Caco-2 (cell line): ENCODE data around the gene TMC2. TPM values are rescaled to one million over a fixed set of nuclear protein-coding genes. Genes with fewer than 3 reads are reported as not detected.

Experiments used
- BruUV-seq: library from RNA; stranded (reverse); fragments of 400-500 nt; replicated peaks from 2 replicates; lab custom pipeline; 2021; lab: Mats Ljungman, UMichigan
- CTCF ChIA-PET: fragments of 300-600 bp; sonication (Branson Sonifier 250); formaldehyde crosslinking; loops from one replicate; lab custom pipeline; 2022; ENCODE audit warnings: antibody characterized with exemption; lab: Charles Lee
- POLR2A ChIA-PET: fragments of 300-600 bp; sonication (Branson Sonifier 250); formaldehyde crosslinking; loops from one replicate; lab custom pipeline; 2022; ENCODE audit warnings: antibody characterized with exemption; lab: Charles Lee
- DNase-seq, 2 experiments: peaks; one replicate each; pipeline versions ENCODE4 v3.0.0 to v3.0.0-alpha.2; 2020 to 2022
- H3K27me3 ChIP-seq: replicated peaks from 2 replicates; pipeline ENCODE4 v1.6.0; 2011; ENCODE audit warnings: low read length; ENCODE audit not compliant: control insufficient read depth, insufficient read depth
- H3K36me3 ChIP-seq: 2 replicates; pipeline ENCODE4 v1.5.1; 2011; ENCODE audit warnings: low read length; ENCODE audit not compliant: control insufficient read depth, insufficient read depth
- H3K4me1 ChIP-seq: fragments of 250-450 bp; sonication (Bioruptor Pico); 2 replicates; pipeline ENCODE4 v1.5.1; 2020; ENCODE audit warnings: mild to moderate bottlenecking
- H3K4me3 ChIP-seq: 2 replicates; pipeline ENCODE4 v1.5.1; 2011; ENCODE audit warnings: low read depth, mild to moderate bottlenecking, control low read depth, low read length
- H3K9me3 ChIP-seq: fragments of 250-450 bp; sonication (Bioruptor Pico); 2 replicates; pipeline ENCODE4 v1.5.1; 2020; ENCODE audit warnings: mild to moderate bottlenecking, moderate library complexity
- H3K27ac Mint-ChIP-seq: one replicate; pipeline ENCODE4 v1.8.0; 2022; ENCODE audit warnings: mixed read lengths; ENCODE audit not compliant: unreplicated experiment
- H3K27me3 Mint-ChIP-seq: one replicate; pipeline ENCODE4 v1.8.0; 2022; ENCODE audit warnings: mixed read lengths; ENCODE audit not compliant: insufficient read depth, unreplicated experiment
- H3K36me3 Mint-ChIP-seq: one replicate; pipeline ENCODE4 v1.8.0; 2022; ENCODE audit warnings: mild to moderate bottlenecking, mixed read lengths; ENCODE audit not compliant: insufficient read depth, unreplicated experiment
- H3K4me1 Mint-ChIP-seq: one replicate; pipeline ENCODE4 v1.8.0; 2022; ENCODE audit warnings: low read depth, mixed read lengths; ENCODE audit not compliant: unreplicated experiment
- H3K4me3 Mint-ChIP-seq: one replicate; pipeline ENCODE4 v1.8.0; 2022; ENCODE audit warnings: mild to moderate bottlenecking, moderate library complexity, mixed read lengths; ENCODE audit not compliant: unreplicated experiment
- H3K9me3 Mint-ChIP-seq: one replicate; pipeline ENCODE4 v1.8.0; 2022; ENCODE audit warnings: mixed read lengths; ENCODE audit not compliant: unreplicated experiment
- CTCF ChIP-seq, 2 experiments: fragments of 200-600 bp in 1 of 2; IDR thresholded peaks; 1 replicate in 1 of 2; 2 replicates in 1 of 2; pipeline versions ENCODE4 v1.5.1 to v1.8.0; 2011 to 2022; ENCODE audit warnings: antibody characterized with exemption in 1 of 2, control low read depth in 1 of 2, inconsistent platforms in 1 of 2, low read depth in 1 of 2, low read length in 1 of 2, mild to moderate bottlenecking in 1 of 2, moderate library complexity in 1 of 2; ENCODE audit not compliant: insufficient read depth in 1 of 2, severe bottlenecking in 1 of 2, unreplicated experiment in 1 of 2
- intact Hi-C: fragments of 100-400 bp; cut with micrococcal nuclease; formaldehyde crosslinking; loops from one replicate; pipeline ENCODE4 v1.10.0; 2022; ENCODE audit not compliant: unreplicated experiment
- total RNA-seq: library from RNA; stranded (reverse); gene quantifications from 2 replicates; pipeline ENCODE4 v1.2.3, GENCODE V29; 2022

Gene TMC2
- total RNA-seq, 1 experiment from 2014 or later = not detected

- POLR2A ChIA-PET = interaction anchor here (0.6 to 2.7 kb wide), 9 partner anchors 11 to 600 kb away, joined by 3 to 25 read pairs (median 4); partner anchors contain the start of genes EBF4, IDH3B and SNRPB
- Mint-ChIP-seq H3K4me1 (peaks cover 7% of the 10 kb centered on the region), H3K4me3 (peak overlapping the region; percentile 90), H3K9me3 (no peaks in the 10 kb centered on the region), H3K27ac (peak overlapping the region; percentile 72), H3K36me3 (peaks cover 65% of the 10 kb centered on the region), H3K27me3 (no peaks in the 10 kb centered on the region)
- Histone ChIP-seq H3K36me3 (peaks cover 23% of the 10 kb centered on the region), H3K4me3 (peak overlapping the region; percentile 99), H3K27me3 (no peaks in the 10 kb centered on the region), H3K4me1 (peaks cover 12% of the 10 kb centered on the region), H3K9me3 (no peaks in the 10 kb centered on the region)
- intact Hi-C loops = loop anchor here (1.0 to 5.0 kb wide), 2 partner anchors 11 to 146 kb away; partner anchors contain the start of genes IDH3B and ZNF343
- BruUV-seq = TSS peak; percentile 44
- TF ChIP-seq CTCF (IDR thresholded peaks at IDR 0.05; ENCODE audit: insufficient read depth in 1 of 2, low read depth in 1 of 2, low read length in 1 of 2, severe bottlenecking in 1 of 2, unreplicated experiment in 1 of 2) = no peak
- CTCF ChIA-PET = interaction anchor here (0.6 to 1.4 kb wide), 5 partner anchors 11 to 225 kb away, joined by 3 to 12 read pairs (median 3); partner anchors contain the start of gene IDH3B
- DNase-seq = no peak
Observed at GRCh38 chr20:2652724-2653555, 116.6 kb downstream of the TMC2 start.

GRCh38 chr20:2653556-2654383 lies 117.4 kb downstream of the TMC2 start:
- Histone ChIP-seq H3K4me1 (peaks cover 12% of the 10 kb centered on the region), H3K36me3 (peaks cover 23% of the 10 kb centered on the region), H3K4me3 (peak overlapping the region; percentile 99), H3K27me3 (no peaks in the 10 kb centered on the region), H3K9me3 (no peaks in the 10 kb centered on the region)
- ChIA-PET CTCF (no interaction called here), POLR2A (interaction anchor here (1.0 to 2.7 kb wide), 2 partner anchors 10 kb away, joined by 3 to 25 read pairs; partner anchors contain the start of gene IDH3B)
- no peaks in the 10 kb centered on the region for H3K9me3 Mint-ChIP-seq
- H3K4me3 Mint-ChIP-seq = peak overlapping the region; percentile 90
- intact Hi-C loops = loop anchor here (5.0 kb wide), 1 partner anchor 146 kb away; the partner anchor contains the start of gene ZNF343
- no TSS peak for BruUV-seq
- H3K36me3 Mint-ChIP-seq = peaks cover 73% of the 10 kb centered on the region
- TF ChIP-seq CTCF (IDR thresholded peaks at IDR 0.05; ENCODE audit: insufficient read depth in 1 of 2, low read depth in 1 of 2, low read length in 1 of 2, severe bottlenecking in 1 of 2, unreplicated experiment in 1 of 2) = no peak
- no peak for DNase-seq
- H3K27me3 Mint-ChIP-seq = no peaks in the 10 kb centered on the region
- H3K27ac Mint-ChIP-seq = peak overlapping the region; percentile 72
- peaks cover 7% of the 10 kb centered on the region for H3K4me1 Mint-ChIP-seq

- Mint-ChIP-seq H3K9me3 (no peaks in the 10 kb centered on the region), H3K4me1 (peaks cover 7% of the 10 kb centered on the region), H3K27me3 (no peaks in the 10 kb centered on the region), H3K27ac (peak overlapping the region; percentile 58), H3K36me3 (peaks cover 79% of the 10 kb centered on the region), H3K4me3 (peak overlapping the region; percentile 90)
- peak overlapping the region; percentile 99 for H3K4me3 ChIP-seq
- no peak for TF ChIP-seq CTCF (IDR thresholded peaks at IDR 0.05; ENCODE audit: insufficient read depth in 1 of 2, low read depth in 1 of 2, low read length in 1 of 2, severe bottlenecking in 1 of 2, unreplicated experiment in 1 of 2)
- no peaks in the 10 kb centered on the region for H3K9me3 ChIP-seq
- no TSS peak for BruUV-seq
- DNase-seq = no peak
- H3K27me3 ChIP-seq = no peaks in the 10 kb centered on the region
- peaks cover 12% of the 10 kb centered on the region for H3K4me1 ChIP-seq
- intact Hi-C loops = loop anchor here (5.0 kb wide), 1 partner anchor 147 kb away; the partner anchor contains the start of gene ZNF343
- POLR2A ChIA-PET = interaction anchor here (1.0 kb wide), 1 partner anchor 10 kb away, joined by 3 read pairs; the partner anchor contains the start of gene IDH3B
- CTCF ChIA-PET = no interaction called here
- peaks cover 23% of the 10 kb centered on the region for H3K36me3 ChIP-seq
Observed at GRCh38 chr20:2654384-2654822, 118.0 kb downstream of the TMC2 start.
